Mesenteric fat pad (tissue), 1 donor: ENCODE measurements around the gene SND1. TPM values are rescaled to one million over a fixed set of nuclear protein-coding genes. Genes with fewer than 3 reads are reported as not detected.

ENCODE experiments used
- DNase-seq: peaks from one replicate; pipeline ENCODE4 v3.0.0-alpha.2; 2020; ENCODE audit warnings: low spot score
- total RNA-seq: library from RNA; stranded (reverse); fragmentation: NEBNext Ultra II Directional; extraction: Animal tissue kit (Norgen Biotek cat#: 25700); gene quantifications from one replicate; pipeline ENCODE4 v1.2.1, GENCODE V29; 2021
- donor health status: DM: yes; HTN: yes; CAD: no.

Gene SND1
- total RNA-seq, 1 donor from 2014 or later: 193 TPM

- DNase-seq: no peak
These were observed 429.8 kb downstream of the SND1 start for GRCh38 chr7:128081808-128082207.

- no peak for DNase-seq
These were observed 430.4 kb downstream of the SND1 start for GRCh38 chr7:128082431-128082830.

GRCh38 chr7:128084896-128085608 is 433.1 kb downstream of the SND1 start:
- no peak for DNase-seq

- DNase-seq: no peak
These were observed 438.5 kb downstream of the SND1 start for GRCh38 chr7:128090492-128090891.

GRCh38 chr7:128091106-128091505 is 439.1 kb downstream of the SND1 start:
- DNase-seq: no peak

GRCh38 chr7:128092221-128092620 is 440.2 kb downstream of the SND1 start:
- no peak for DNase-seq

GRCh38 chr7:128093614-128094570 is 441.9 kb downstream of the SND1 start:
- DNase-seq: no peak

GRCh38 chr7:128094686-128095085 is 442.7 kb downstream of the SND1 start:
- DNase-seq: no peak

- DNase-seq: no peak
These were observed 445.3 kb downstream of the SND1 start for GRCh38 chr7:128097211-128097731.

- DNase-seq: no peak
These were observed 446.6 kb downstream of the SND1 start for GRCh38 chr7:128098629-128099028.

- no peak for DNase-seq
These were observed 447.2 kb downstream of the SND1 start for GRCh38 chr7:128099204-128099671.

- no peak for DNase-seq
These were observed 448.4 kb downstream of the SND1 start for GRCh38 chr7:128100225-128100948.

- no peak for DNase-seq
These were observed 449.1 kb downstream of the SND1 start for GRCh38 chr7:128100949-128101713.

- no peak for DNase-seq
These were observed 450.7 kb downstream of the SND1 start for GRCh38 chr7:128102490-128103291.

GRCh38 chr7:128103498-128104107 is 451.6 kb downstream of the SND1 start:
- DNase-seq: no peak

GRCh38 chr7:128104108-128104742 is 452.2 kb downstream of the SND1 start:
- DNase-seq: no peak

- no peak for DNase-seq
These were observed 453.4 kb downstream of the SND1 start for GRCh38 chr7:128105228-128106022.

- DNase-seq: peak; percentile 18
These were observed 454.8 kb downstream of the SND1 start for GRCh38 chr7:128106821-128107220.
